K562 (cell line): ENCODE data around the gene ACOT7. TPM values are rescaled to one million over a fixed set of nuclear protein-coding genes. Genes with fewer than 3 reads are reported as not detected.

ENCODE experiments used
- ATAC-seq: fragments of 200-7000 bp; cut with Tn5 transposase; 3 replicates; pipeline ENCODE4 v1.9.1; 2020; ENCODE audit warnings: moderate library complexity
- BruUV-seq: library from RNA; stranded (reverse); fragments of 400-500 nt; replicated peaks from 2 replicates; lab custom pipeline; 2021; lab: Mats Ljungman, UMichigan
- CTCF ChIA-PET: fragments of 300-600 bp; formaldehyde crosslinking; extraction: SDS; loops from one replicate; lab custom pipeline; 2021; ENCODE audit warnings: low intra/inter-chr PET ratio; lab: Yijun Ruan, JAX
- POLR2A ChIA-PET: fragments of 300-600, 350-650 bp; sonication (Branson Sonifier 250); formaldehyde crosslinking; extraction: SDS; loops from one replicate; lab custom pipeline; 2021; ENCODE audit warnings: antibody characterized with exemption, inconsistent platforms; lab: Yijun Ruan, JAX
- DNase-seq, 4 experiments: peaks; one replicate each; pipeline versions ENCODE4 v3.0.0 to v3.0.0-alpha.2; 2011 to 2018; ENCODE audit warnings: low spot score in 3 of 4, mixed read lengths in 3 of 4; ENCODE audit errors: extremely low read depth in 1 of 4
- FAIRE-seq: peaks from 2 replicates; lab custom pipeline; 2011; peaks lifted over from hg19 to GRCh38; lab: Jason Lieb, UNC
- H2AFZ ChIP-seq: 2 replicates; pipeline ENCODE4 v1.6.0; 2011; ENCODE audit warnings: low read depth, low read length, control low read depth, inconsistent platforms
- H3K27ac ChIP-seq: fragments of 200-600 bp; 3 replicates; pipeline ENCODE4 v1.8.0; 2011; ENCODE audit warnings: low read depth, mild to moderate bottlenecking, control low read depth, inconsistent platforms, low read length, moderate library complexity, mixed read lengths; ENCODE audit errors: extremely low read depth
- H3K27me3 ChIP-seq, 2 experiments: fragments of 300-600 bp in 1 of 2; 2 replicates in 1 of 2; 3 replicates in 1 of 2; pipeline versions ENCODE4 v1.6.0 to v1.8.0; 2011; ENCODE audit warnings: inconsistent platforms in 2 of 2, low read length in 2 of 2, mild to moderate bottlenecking in 1 of 2, mixed read lengths in 1 of 2, moderate library complexity in 1 of 2; ENCODE audit not compliant: control insufficient read depth in 2 of 2, insufficient read depth in 2 of 2
- H3K36me3 ChIP-seq: fragments of 300-600 bp; 3 replicates; pipeline ENCODE4 v1.8.0; 2011; ENCODE audit warnings: mild to moderate bottlenecking, low read length, inconsistent platforms; ENCODE audit not compliant: control insufficient read depth, insufficient read depth
- H3K4me1 ChIP-seq, 2 experiments: fragments of 200-600 bp in 1 of 2; replicated peaks in 1 of 2; 2 replicates in 1 of 2; 3 replicates in 1 of 2; pipeline versions ENCODE4 v1.5.1 to v1.8.0; 2011; ENCODE audit warnings: inconsistent platforms in 2 of 2, low read length in 2 of 2, mild to moderate bottlenecking in 1 of 2, mixed read lengths in 1 of 2, moderate library complexity in 1 of 2; ENCODE audit not compliant: control insufficient read depth in 2 of 2, insufficient read depth in 2 of 2
- H3K4me2 ChIP-seq: 2 replicates; pipeline ENCODE4 v1.6.1; 2011; ENCODE audit warnings: low read length, control low read depth, inconsistent platforms, mixed read lengths; ENCODE audit not compliant: insufficient read depth
- H3K4me3 ChIP-seq: fragments of 200-600 bp; sonication (generic), shearing (Covaris generic); 2 replicates; pipeline ENCODE4 v1.5.1; 2016; ENCODE audit warnings: control low read depth, inconsistent platforms
- H3K79me2 ChIP-seq: fragments of 200-600 bp; 3 replicates; pipeline ENCODE4 v1.8.0; 2011; ENCODE audit warnings: low read length, inconsistent platforms; ENCODE audit not compliant: control insufficient read depth, insufficient read depth
- H3K9ac ChIP-seq, 2 experiments: 2 replicates each; pipeline versions ENCODE4 v1.6.0 to v1.6.1; 2011; ENCODE audit warnings: low read depth in 2 of 2, low read length in 2 of 2, control low read depth in 1 of 2, inconsistent platforms in 1 of 2, mild to moderate bottlenecking in 1 of 2, mixed read lengths in 1 of 2; ENCODE audit not compliant: insufficient read depth in 1 of 2
- H3K9me1 ChIP-seq: one replicate; pipeline ENCODE4 v1.6.0; 2011; ENCODE audit warnings: inconsistent platforms, mild to moderate bottlenecking, low read length, moderate library complexity; ENCODE audit not compliant: control insufficient read depth, insufficient read depth
- H3K9me3 ChIP-seq: replicated peaks from 2 replicates; pipeline ENCODE4 v1.5.1; 2011; ENCODE audit warnings: low read depth, low read length, inconsistent platforms; ENCODE audit not compliant: control insufficient read depth, insufficient read depth
- H4K20me1 ChIP-seq: replicated peaks from 2 replicates; pipeline ENCODE4 v1.6.1; 2011; ENCODE audit warnings: low read length, inconsistent platforms, mixed read lengths; ENCODE audit not compliant: control insufficient read depth, insufficient read depth
- ASH1L ChIP-seq: fragments of 450-650 bp; IDR thresholded peaks from 2 replicates; pipeline ENCODE4 v1.6.1; 2018; ENCODE audit warnings: borderline replicate concordance, mild to moderate bottlenecking, low read depth; ENCODE audit not compliant: partially characterized antibody
- CBX2 ChIP-seq: fragments of 200-600 bp; sonication (generic); IDR thresholded peaks from one replicate; pipeline ENCODE4 v1.6.1; 2012; ENCODE audit warnings: mild to moderate bottlenecking, low read length, inconsistent platforms; ENCODE audit not compliant: insufficient read depth, poor library complexity, severe bottlenecking
- CEBPB ChIP-seq: fragments of 450-650 bp; IDR thresholded peaks from 2 replicates; pipeline ENCODE4 v1.6.1; 2016; ENCODE audit warnings: missing genetic modification characterization, missing compliant biosample characterization
- DLX4 ChIP-seq: fragments of 250-450 bp; sonication (Bioruptor Pico); IDR thresholded peaks from 2 replicates; pipeline ENCODE4 v1.6.1; 2021; ENCODE audit warnings: mild to moderate bottlenecking
- GABPA ChIP-seq: fragments of 200-800 bp; sonication (Bioruptor generic); conservative IDR thresholded peaks from 2 replicates; pipeline ENCODE4 v1.6.1; 2016; ENCODE audit warnings: low read depth, missing genetic modification characterization, missing compliant biosample characterization
- NFRKB ChIP-seq: fragments of 450-650 bp; IDR thresholded peaks from 2 replicates; pipeline ENCODE4 v1.6.1; 2016; ENCODE audit warnings: low read depth
- SAFB2 ChIP-seq: fragments of 200-400 bp; formaldehyde crosslinking; IDR thresholded peaks from 2 replicates; pipeline ENCODE4 v1.6.1; 2018; ENCODE audit warnings: borderline replicate concordance, low read length, low read depth, moderate library complexity; ENCODE audit not compliant: severe bottlenecking
- SNRNP70 ChIP-seq: fragments of 200-400 bp; formaldehyde crosslinking; optimal IDR thresholded peaks from 2 replicates; pipeline ENCODE3; 2017; ENCODE audit warnings: low read depth, low read length
- U2AF2 ChIP-seq: fragments of 200-400 bp; formaldehyde crosslinking; optimal IDR thresholded peaks from 2 replicates; pipeline ENCODE3; 2017; ENCODE audit warnings: low read depth, mild to moderate bottlenecking, low read length
- ZBTB8A ChIP-seq: fragments of 450-650 bp; IDR thresholded peaks from 2 replicates; pipeline ENCODE4 v1.6.1; 2018; ENCODE audit warnings: mild to moderate bottlenecking, moderate library complexity; ENCODE audit not compliant: partially characterized antibody
- ZC3H8 ChIP-seq: fragments of 450-650 bp; IDR thresholded peaks from 2 replicates; pipeline ENCODE4 v1.6.1; 2017
- ZFP91 ChIP-seq: sonication (generic); formaldehyde crosslinking; IDR thresholded peaks from 2 replicates; pipeline ENCODE4 v1.8.0; 2022; ENCODE audit warnings: mild to moderate bottlenecking, missing genetic modification reagents
- ZFX ChIP-seq: sonication (generic); formaldehyde crosslinking; IDR thresholded peaks from 2 replicates; pipeline ENCODE4 v1.8.0; 2022; ENCODE audit warnings: mild to moderate bottlenecking, missing genetic modification reagents, moderate library complexity
- ZNF197 ChIP-seq: fragments of 200-800 bp; sonication (Bioruptor generic); IDR thresholded peaks from 2 replicates; pipeline ENCODE4 v1.6.1; 2016; ENCODE audit warnings: low read depth, missing genetic modification characterization, missing compliant biosample characterization
- ZNF217 ChIP-seq: sonication (generic); formaldehyde crosslinking; IDR thresholded peaks from 2 replicates; pipeline ENCODE4 v1.8.0; 2022; ENCODE audit warnings: mild to moderate bottlenecking, missing genetic modification reagents
- WGBS: fragments of 100-300 bp; shearing (Covaris generic); methylation state at CpG from one replicate; pipeline ENCODE4 v1.1.6; 2016; ENCODE audit warnings: low coverage, mixed read lengths; ENCODE audit not compliant: insufficient coverage; ENCODE audit errors: missing lambda C conversion rate; 5-methylcytosine and 5-hydroxymethylcytosine counted together
- in situ Hi-C: fragments of 300-500 bp; cut with MboI; formaldehyde crosslinking; loops from 4 replicates; pipeline ENCODE4 v1.15.0; 2018; ENCODE audit warnings: inconsistent platforms, mixed read lengths
- intact Hi-C: fragments of 100-400 bp; cut with micrococcal nuclease; formaldehyde crosslinking; loops from 2 replicates; pipeline ENCODE4 v1.14.2; 2022
- polyA plus RNA-seq, 8 experiments: library from polyadenylated mRNA; depleted of rRNA in 4 of 8; stranded (reverse) in 5 of 8; unstranded in 3 of 8; fragments of >200 nt; fragmentation: Nextera tagmentation in 2 of 8; fragmentation: Illumina TruSeq in 1 of 8; extraction: Ambion mirVana in 2 of 8; extraction: Trizol in 1 of 8; gene quantifications; 2 replicates each; pipeline versions ENCODE4 v1.2.1 to v1.2.3, GENCODE V29; 2011 to 2014; ENCODE audit warnings: inconsistent platforms in 1 of 8, missing spikeins in 1 of 8
- total RNA-seq, 7 experiments: library from RNA; depleted of rRNA in 6 of 7; stranded (reverse); fragments of >200 nt in 6 of 7; fragmentation: Illumina TruSeq in 2 of 7; extraction: Trizol in 2 of 7; gene quantifications; 2 replicates each; pipeline versions ENCODE4 v1.2.1 to v1.2.3, GENCODE V29; 2011 to 2021; ENCODE audit warnings: low replicate concordance in 1 of 7
- TF ChIP-seq, protein P1 (sequence below), 2 experiments: fragments of 450-650 bp in 1 of 2; IDR thresholded peaks; 2 replicates each; pipeline ENCODE4 v1.6.1; 2011 to 2017; ENCODE audit warnings: low read depth in 2 of 2, antibody characterized with exemption in 1 of 2, borderline replicate concordance in 1 of 2, low read length in 1 of 2, mild to moderate bottlenecking in 1 of 2, mixed read lengths in 1 of 2; ENCODE audit not compliant: control insufficient read depth in 1 of 2

The ACOT7 gene
- total and polyA plus RNA-seq, 9 of the 15 experiments (the other 6 are each of a cell fraction or from before 2014, with no cell fraction given) = 7.0 to 92.6 (median 37.2) TPM

DNA sequence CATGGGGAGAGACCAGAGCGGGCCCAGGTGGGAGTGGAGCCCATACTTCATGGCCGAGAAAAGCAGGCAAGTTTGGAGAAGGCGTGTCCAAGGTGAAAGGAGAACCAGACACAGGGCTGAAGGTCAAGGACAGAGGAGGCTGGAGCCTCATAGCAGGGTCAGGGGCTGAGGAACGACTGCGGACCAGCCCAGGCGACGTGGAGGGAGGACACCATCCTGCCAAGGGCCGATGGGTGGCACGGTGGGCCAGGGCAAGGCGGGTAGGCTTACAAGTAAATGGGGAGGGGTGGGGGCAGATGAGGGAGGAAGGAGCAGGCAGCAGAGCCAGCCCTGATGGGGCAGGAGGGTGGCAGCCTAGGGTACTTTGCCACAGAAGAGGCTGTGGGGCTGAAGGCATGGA, 114.5 kb downstream of the ACOT7 start:
- CTCF ChIA-PET = interaction anchor here (1.6 kb wide), 1 partner anchor 11 kb away, joined by 6 read pairs; no protein-coding TSS in a partner anchor
- 69% methylated on average over 10 of the region's 10 CpGs for WGBS
- Histone ChIP-seq H3K36me3 (no peaks in the 10 kb centered on the region), H3K9me1 (no peaks in the 10 kb centered on the region), H3K4me3 (no peak overlapping the region), H3K4me2 (no peak overlapping the region), H3K9me3 (no peaks in the 10 kb centered on the region), H3K4me1 (peaks cover 5 to 59% of the 10 kb centered on the region in 2 experiments; a peak in 4 of 5 replicates), H3K27me3 (no peaks in the 10 kb centered on the region; a peak in 1 of 5 replicates), H3K9ac (no peak overlapping the region; a peak in 1 of 4 replicates), H3K79me2 (no peaks in the 10 kb centered on the region), H3K27ac (no peak overlapping the region), H2AFZ (no peak overlapping the region), H4K20me1 (0 out of 2 replicates have a peak, but pooled peaks cover 3% of the 10 kb centered on the region)
- intact Hi-C loops (no loop called here), in situ Hi-C loops (no loop called here)
- FAIRE-seq = no peak
- POLR2A ChIA-PET = no interaction called here
- no TSS peak for BruUV-seq
- DNase-seq = no peak
- no peak for ATAC-seq
- TF ChIP-seq ZFX (CRISPR knock-in tag) = no peak
- TF ChIP-seq ASH1L = no peak
- no peak for TF ChIP-seq CEBPB (tag)
- no peak for TF ChIP-seq CBX2
- TF ChIP-seq ZC3H8 = no peak
- TF ChIP-seq SNRNP70 = no peak
- no peak for TF ChIP-seq ZNF217 (CRISPR knock-in tag)
- no peak for TF ChIP-seq U2AF2
- TF ChIP-seq, protein P1, sequence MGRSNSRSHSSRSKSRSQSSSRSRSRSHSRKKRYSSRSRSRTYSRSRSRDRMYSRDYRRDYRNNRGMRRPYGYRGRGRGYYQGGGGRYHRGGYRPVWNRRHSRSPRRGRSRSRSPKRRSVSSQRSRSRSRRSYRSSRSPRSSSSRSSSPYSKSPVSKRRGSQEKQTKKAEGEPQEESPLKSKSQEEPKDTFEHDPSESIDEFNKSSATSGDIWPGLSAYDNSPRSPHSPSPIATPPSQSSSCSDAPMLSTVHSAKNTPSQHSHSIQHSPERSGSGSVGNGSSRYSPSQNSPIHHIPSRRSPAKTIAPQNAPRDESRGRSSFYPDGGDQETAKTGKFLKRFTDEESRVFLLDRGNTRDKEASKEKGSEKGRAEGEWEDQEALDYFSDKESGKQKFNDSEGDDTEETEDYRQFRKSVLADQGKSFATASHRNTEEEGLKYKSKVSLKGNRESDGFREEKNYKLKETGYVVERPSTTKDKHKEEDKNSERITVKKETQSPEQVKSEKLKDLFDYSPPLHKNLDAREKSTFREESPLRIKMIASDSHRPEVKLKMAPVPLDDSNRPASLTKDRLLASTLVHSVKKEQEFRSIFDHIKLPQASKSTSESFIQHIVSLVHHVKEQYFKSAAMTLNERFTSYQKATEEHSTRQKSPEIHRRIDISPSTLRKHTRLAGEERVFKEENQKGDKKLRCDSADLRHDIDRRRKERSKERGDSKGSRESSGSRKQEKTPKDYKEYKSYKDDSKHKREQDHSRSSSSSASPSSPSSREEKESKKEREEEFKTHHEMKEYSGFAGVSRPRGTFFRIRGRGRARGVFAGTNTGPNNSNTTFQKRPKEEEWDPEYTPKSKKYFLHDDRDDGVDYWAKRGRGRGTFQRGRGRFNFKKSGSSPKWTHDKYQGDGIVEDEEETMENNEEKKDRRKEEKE (IDR thresholded peaks at IDR 0.05; ENCODE audit: borderline replicate concordance in 1 of 2, control insufficient read depth in 1 of 2, low read depth in 2 of 2, low read length in 1 of 2) = no peak
- TF ChIP-seq SAFB2 = no peak
- TF ChIP-seq ZBTB8A = no peak
- no peak for TF ChIP-seq ZFP91 (CRISPR knock-in tag)
- TF ChIP-seq DLX4 = no peak
- no peak for TF ChIP-seq NFRKB
- no peak for TF ChIP-seq GABPA (tag)
- no peak for TF ChIP-seq ZNF197 (CRISPR knock-in tag)
